HG02642 (cell line): ENCODE data around the gene PLXDC2.

Source experiments
- ATAC-seq: cut with Tn5 transposase; IDR thresholded peaks from one replicate; pipeline ENCODE4 v1.9.1; 2021; ENCODE audit warnings: mild to moderate bottlenecking; ENCODE audit not compliant: unreplicated experiment, poor library complexity

Gene PLXDC2

GRCh38 chr10:19815036-19815730, 1.0 kb upstream of the PLXDC2 start:
- no peak for ATAC-seq

- ATAC-seq, result no peak
These were observed 361 bp upstream of the PLXDC2 start for GRCh38 chr10:19815731-19816410.

DNA sequence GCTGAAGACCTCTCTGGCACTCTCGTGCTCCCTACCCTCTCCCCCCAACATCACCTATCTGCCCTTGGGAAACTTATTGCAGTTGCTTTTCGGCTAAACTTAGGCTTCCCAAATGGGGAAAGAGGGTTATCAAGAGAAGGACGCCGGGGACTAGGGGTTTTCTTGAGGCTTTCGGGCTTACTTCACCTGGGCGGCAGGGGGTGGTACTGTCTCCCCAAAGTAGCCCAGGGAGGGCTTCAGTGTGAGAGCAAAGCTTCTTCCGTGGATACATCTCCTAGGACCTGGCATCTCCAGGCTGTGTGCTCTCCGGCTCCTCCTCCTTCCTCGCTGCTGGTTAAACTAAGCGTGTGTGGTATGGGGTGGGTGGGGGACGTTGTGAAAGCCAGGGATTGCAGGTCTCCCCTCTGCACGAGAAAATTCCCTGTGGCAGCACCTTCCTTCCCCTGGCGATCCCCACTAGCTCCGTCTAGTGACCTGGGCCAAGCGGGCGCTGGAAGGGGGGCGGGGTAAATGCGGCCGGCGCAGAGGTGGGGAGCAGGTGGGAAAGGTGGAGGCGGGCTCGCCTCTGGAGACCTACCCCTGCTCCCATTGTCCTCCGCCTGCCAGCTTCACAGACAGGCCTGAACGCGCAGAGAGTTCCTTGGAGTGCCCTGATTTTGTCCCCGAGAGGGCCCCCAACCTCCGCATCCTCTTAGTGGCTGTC, 1.1 kb downstream of the PLXDC2 start:
- peak; percentile 13 for ATAC-seq

DNA sequence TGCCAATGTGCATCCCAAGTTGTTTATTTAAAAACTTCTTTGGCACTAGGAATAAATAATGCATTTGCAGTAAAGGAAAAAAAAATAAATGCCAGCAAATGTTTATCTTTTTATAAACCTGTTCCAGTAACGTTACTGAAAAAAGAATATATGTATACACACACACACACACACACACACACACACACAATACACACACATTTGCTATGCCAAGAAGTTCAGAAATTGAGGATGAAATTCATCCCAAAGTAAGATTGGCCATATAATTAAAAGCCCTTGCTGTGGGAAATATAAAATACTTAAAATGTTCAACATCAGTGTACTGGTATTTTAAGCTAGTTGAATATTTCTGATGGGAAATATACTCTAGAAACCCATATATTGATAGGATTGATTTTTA, 2.6 kb downstream of the PLXDC2 start:
- ATAC-seq, result no peak

GRCh38 chr10:19819419-19820033, 3.3 kb downstream of the PLXDC2 start:
- no peak for ATAC-seq

- no peak for ATAC-seq
These were observed 8.4 kb downstream of the PLXDC2 start for GRCh38 chr10:19824381-19825342.

DNA sequence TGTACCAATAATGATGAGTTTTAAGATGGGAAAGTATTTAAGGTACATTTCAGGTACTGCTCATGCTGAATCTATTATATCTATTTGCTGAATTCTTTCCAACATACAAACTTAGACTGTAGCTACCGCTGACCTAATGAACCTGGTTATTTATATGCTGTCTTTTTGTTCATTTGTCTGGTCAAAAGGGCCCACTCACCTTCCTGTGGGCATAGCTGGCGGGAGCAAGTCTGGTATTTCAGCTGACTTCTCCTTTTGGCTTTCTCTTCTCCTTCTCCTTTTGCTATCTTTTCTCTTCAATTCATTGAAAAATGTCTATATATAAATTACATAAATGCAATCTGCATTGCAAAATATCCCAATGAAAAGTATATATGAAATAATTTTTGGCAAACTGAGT, 9.5 kb downstream of the PLXDC2 start:
- no peak for ATAC-seq

- no peak for ATAC-seq
These were observed 10.5 kb downstream of the PLXDC2 start for GRCh38 chr10:19826712-19827111.

GRCh38 chr10:19828278-19829049, 12.2 kb downstream of the PLXDC2 start:
- no peak for ATAC-seq

GRCh38 chr10:19832699-19833098, 16.5 kb downstream of the PLXDC2 start:
- no peak for ATAC-seq

DNA sequence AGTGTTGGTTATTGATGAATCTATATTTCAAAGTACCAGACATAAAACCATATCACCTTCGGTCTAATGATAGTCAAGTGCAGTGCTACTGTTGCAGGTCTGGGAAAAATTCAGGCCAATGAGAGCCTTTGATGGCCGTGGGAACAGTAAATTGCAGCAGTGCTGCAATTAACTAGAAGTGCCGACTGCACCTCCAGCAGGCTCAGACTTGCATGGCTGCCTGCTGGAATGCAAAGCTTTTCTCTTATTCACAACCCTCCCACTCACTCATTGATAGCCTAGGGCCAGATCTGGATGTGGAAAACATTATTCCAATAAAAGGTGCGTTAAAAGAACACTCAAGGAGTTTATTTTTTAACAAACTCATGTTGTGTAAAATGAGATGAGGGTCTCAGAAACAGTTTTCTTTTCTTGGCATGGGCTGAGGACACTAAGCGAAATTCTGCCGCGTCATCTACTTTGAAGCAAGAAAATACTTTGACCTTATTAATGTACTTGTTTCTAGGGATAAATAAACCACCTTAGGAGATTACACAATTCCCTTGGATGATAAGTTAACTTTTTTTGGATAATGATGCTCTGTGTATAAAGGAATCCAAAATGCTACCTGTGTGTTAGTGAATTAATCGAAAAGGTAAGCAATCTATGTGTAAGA, 17.1 kb downstream of the PLXDC2 start:
- ATAC-seq, result no peak

GRCh38 chr10:19835952-19836351, 19.7 kb downstream of the PLXDC2 start:
- no peak for ATAC-seq

DNA sequence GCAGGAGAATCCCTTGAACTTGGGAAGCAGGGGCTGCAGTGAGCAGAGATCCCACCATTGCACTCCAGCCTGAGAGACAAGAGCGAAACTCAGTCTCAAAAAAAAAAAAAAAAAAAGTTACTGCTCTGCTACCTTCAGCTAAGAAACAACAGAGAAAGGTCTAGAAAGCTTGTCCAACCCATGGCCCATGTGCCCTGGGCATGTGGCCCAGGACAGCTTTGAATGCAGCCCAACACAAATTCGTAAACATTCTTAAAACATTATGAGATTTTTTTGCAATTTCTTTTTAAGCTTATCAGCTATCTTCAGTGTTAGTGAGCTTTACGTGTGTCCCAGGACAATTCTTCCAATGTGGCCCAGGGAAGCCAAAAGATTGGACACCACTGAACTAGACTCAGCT, 22.9 kb downstream of the PLXDC2 start:
- ATAC-seq, result no peak

GRCh38 chr10:19839552-19839951, 23.3 kb downstream of the PLXDC2 start:
- no peak for ATAC-seq

GRCh38 chr10:19840776-19841175, 24.5 kb downstream of the PLXDC2 start:
- no peak for ATAC-seq

GRCh38 chr10:19843487-19843886, 27.3 kb downstream of the PLXDC2 start:
- no peak for ATAC-seq

- no peak for ATAC-seq
These were observed 29.5 kb downstream of the PLXDC2 start for GRCh38 chr10:19845503-19846368.

DNA sequence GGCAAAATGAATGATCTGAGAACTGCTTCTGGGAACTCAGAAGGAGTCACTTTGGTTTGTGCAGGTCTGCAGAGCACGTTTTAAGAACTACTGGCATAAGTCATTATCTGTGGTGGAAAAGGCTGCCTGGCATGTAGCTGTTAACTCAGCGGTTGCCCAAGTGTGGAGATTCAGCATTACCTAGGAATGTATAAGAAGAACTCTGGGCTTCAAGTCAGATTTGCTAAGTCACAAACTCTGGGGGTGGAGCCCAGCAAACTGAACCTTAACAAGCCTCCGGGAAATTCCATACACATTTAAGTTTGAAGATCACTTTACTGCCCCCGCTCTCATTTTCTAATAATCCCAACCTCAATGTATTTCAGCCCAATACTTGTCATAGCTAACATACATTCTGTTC, 31.1 kb downstream of the PLXDC2 start:
- no peak for ATAC-seq
